KMS-11 (cell line): ENCODE results near the gene SPNS2.

ENCODE experiments used
- H2AFZ ChIP-seq: fragments of 200-600 bp; sonication (generic); 2 replicates; pipeline ENCODE4 v1.6.1; 2016; ENCODE audit warnings: antibody characterized with exemption, mixed run types, low read depth
- H3K27ac ChIP-seq: fragments of 200-600 bp; sonication (generic); 2 replicates; pipeline ENCODE4 v1.6.1; 2016; ENCODE audit warnings: mild to moderate bottlenecking, mixed run types
- H3K27me3 ChIP-seq: fragments of 200-600 bp; sonication (generic); 2 replicates; pipeline ENCODE4 v1.6.1; 2017; ENCODE audit warnings: mild to moderate bottlenecking, low read depth, mixed run types, moderate library complexity; ENCODE audit not compliant: insufficient read depth
- H3K36me3 ChIP-seq: fragments of 200-600 bp; sonication (generic); 2 replicates; pipeline ENCODE4 v1.6.1; 2017; ENCODE audit warnings: mild to moderate bottlenecking, mixed run types; ENCODE audit not compliant: insufficient read depth
- H3K4me1 ChIP-seq: fragments of 200-600 bp; sonication (generic); 2 replicates; pipeline ENCODE4 v1.6.1; 2016; ENCODE audit warnings: mild to moderate bottlenecking, low read depth, mixed run types; ENCODE audit not compliant: poor library complexity, severe bottlenecking
- H3K4me2 ChIP-seq: fragments of 200-600 bp; sonication (generic); 2 replicates; pipeline ENCODE4 v1.7.0; 2016; ENCODE audit warnings: mild to moderate bottlenecking, mixed run types
- H3K4me3 ChIP-seq: fragments of 200-600 bp; sonication (generic); IDR thresholded peaks from 2 replicates; pipeline ENCODE4 v1.6.1; 2017; ENCODE audit warnings: low read depth, low read length, mixed read lengths; ENCODE audit not compliant: insufficient read depth
- H3K79me2 ChIP-seq: fragments of 200-600 bp; sonication (generic); 2 replicates; pipeline ENCODE4 v1.6.1; 2016; ENCODE audit warnings: low read depth, mixed run types; ENCODE audit not compliant: insufficient read depth
- H3K9ac ChIP-seq: fragments of 200-600 bp; sonication (generic); 2 replicates; pipeline ENCODE4 v1.6.1; 2016; ENCODE audit warnings: mild to moderate bottlenecking, mixed run types
- H4K20me1 ChIP-seq: fragments of 200-600 bp; sonication (generic); 2 replicates; pipeline ENCODE4 v1.6.1; 2016; ENCODE audit warnings: mild to moderate bottlenecking, mixed run types; ENCODE audit not compliant: insufficient read depth
- CTCF ChIP-seq: fragments of 200-600 bp; sonication (generic); conservative IDR thresholded peaks from 2 replicates; pipeline ENCODE4 v1.6.1; 2017; ENCODE audit warnings: low read depth, mild to moderate bottlenecking, antibody characterized with exemption, low read length, moderate library complexity, mixed read lengths

SPNS2 gene

GRCh38 chr17:4487820-4488716 lies 10.6 kb upstream of the SPNS2 start:
- Histone ChIP-seq H3K27ac (no peak overlapping the region), H3K4me2 (no peak overlapping the region), H3K27me3 (peaks cover 31% of the 10 kb centered on the region), H3K4me3 (no peak overlapping the region), H3K4me1 (no peaks in the 10 kb centered on the region), H4K20me1 (no peaks in the 10 kb centered on the region), H3K9ac (no peak overlapping the region), H3K79me2 (no peaks in the 10 kb centered on the region), H2AFZ (no peak overlapping the region), H3K36me3 (no peaks in the 10 kb centered on the region)
- TF ChIP-seq CTCF, result no peak

- TF ChIP-seq CTCF, result no peak
- Histone ChIP-seq H4K20me1 (no peaks in the 10 kb centered on the region), H3K36me3 (no peaks in the 10 kb centered on the region), H3K27me3 (peaks cover 34% of the 10 kb centered on the region; the same call in 1 of the 2 replicates), H3K79me2 (no peaks in the 10 kb centered on the region), H3K4me3 (no peak overlapping the region), H3K4me1 (no peaks in the 10 kb centered on the region), H3K9ac (no peak overlapping the region), H3K27ac (no peak overlapping the region), H3K4me2 (no peak overlapping the region), H2AFZ (no peak overlapping the region)
These were observed 9.6 kb upstream of the SPNS2 start for GRCh38 chr17:4488989-4489595.

GRCh38 chr17:4490109-4490591 lies 8.5 kb upstream of the SPNS2 start:
- Histone ChIP-seq H3K4me1 (no peaks in the 10 kb centered on the region), H3K36me3 (no peaks in the 10 kb centered on the region), H3K79me2 (no peaks in the 10 kb centered on the region), H3K27ac (no peak overlapping the region), H3K4me2 (no peak overlapping the region), H3K27me3 (peaks cover 33% of the 10 kb centered on the region; the same call in 1 of the 2 replicates), H3K9ac (no peak overlapping the region), H3K4me3 (no peak overlapping the region), H4K20me1 (no peaks in the 10 kb centered on the region), H2AFZ (no peak overlapping the region)
- no peak for TF ChIP-seq CTCF

- no peak for TF ChIP-seq CTCF
- H4K20me1 ChIP-seq, result no peaks in the 10 kb centered on the region
- no peaks in the 10 kb centered on the region for H3K79me2 ChIP-seq
- no peak overlapping the region for H3K4me2 ChIP-seq
- no peaks in the 10 kb centered on the region for H3K36me3 ChIP-seq
- H3K4me1 ChIP-seq, result no peaks in the 10 kb centered on the region
- peaks cover 34% of the 10 kb centered on the region; the same call in 1 of the 2 replicates for H3K27me3 ChIP-seq
- no peak overlapping the region for H3K27ac ChIP-seq
- H2AFZ ChIP-seq, result no peak overlapping the region
- H3K9ac ChIP-seq, result no peak overlapping the region
- no peak overlapping the region for H3K4me3 ChIP-seq
These were observed 8.0 kb upstream of the SPNS2 start for GRCh38 chr17:4490637-4491061.
